ENCODE data around the gene SLC12A7.
A peak's percentile ranks its signal among the peaks of the same experiment; 100 is the strongest.
"Not testable (repeated sequence)": the region's sequence is repeated elsewhere in the genome, so short reads cannot be mapped to it uniquely, and the experiment has no call there.

The SLC12A7 gene

GRCh38 chr5:1100664-1101574 is 10.9 kb downstream of the SLC12A7 start:
- H3K27ac Mint-ChIP-seq (ENCODE audit: low read depth), result no peak overlapping the region
- H3K27me3 Mint-ChIP-seq, result no peaks in the 10 kb centered on the region
- peaks cover 10% of the 10 kb centered on the region for H3K36me3 Mint-ChIP-seq (ENCODE audit: insufficient read depth)
- ATAC-seq (replicated peaks; ENCODE audit: extremely low read depth, poor library complexity, severe bottlenecking) (no peak), DNase-seq (ENCODE audit: low spot score in 2 of 2) (no peak)
- H3K4me1 Mint-ChIP-seq, result peaks cover 35% of the 10 kb centered on the region
- no peak overlapping the region for H3K4me3 Mint-ChIP-seq
- no peaks in the 10 kb centered on the region for H3K9me3 Mint-ChIP-seq

- H3K36me3 Mint-ChIP-seq (ENCODE audit: insufficient read depth), result peaks cover 8% of the 10 kb centered on the region
- peaks cover 26% of the 10 kb centered on the region for H3K4me1 Mint-ChIP-seq
- H3K9me3 Mint-ChIP-seq, result no peaks in the 10 kb centered on the region
- peak overlapping the region; percentile 11 for H3K4me3 Mint-ChIP-seq
- no peak overlapping the region for H3K27ac Mint-ChIP-seq (ENCODE audit: low read depth)
- no peaks in the 10 kb centered on the region for H3K27me3 Mint-ChIP-seq
- ATAC-seq (replicated peaks; ENCODE audit: extremely low read depth, poor library complexity, severe bottlenecking) (no peak), DNase-seq (ENCODE audit: low spot score in 2 of 2) (no peak)
Measured at GRCh38 chr5:1099926-1100663, 11.8 kb downstream of the SLC12A7 start.

- Mint-ChIP-seq H3K27ac (ENCODE audit: low read depth) (no peak overlapping the region), H3K9me3 (no peaks in the 10 kb centered on the region), H3K36me3 (ENCODE audit: insufficient read depth) (peaks cover 7% of the 10 kb centered on the region), H3K27me3 (no peaks in the 10 kb centered on the region), H3K4me1 (peaks cover 27% of the 10 kb centered on the region), H3K4me3 (no peak overlapping the region)
- DNase-seq (ENCODE audit: low spot score in 2 of 2) (no peak), ATAC-seq (replicated peaks; ENCODE audit: extremely low read depth, poor library complexity, severe bottlenecking) (no peak)
Measured at GRCh38 chr5:1098986-1099597, 12.8 kb downstream of the SLC12A7 start.

GRCh38 chr5:1097988-1098385 is 13.9 kb downstream of the SLC12A7 start:
- H3K4me3 Mint-ChIP-seq; H3K27ac Mint-ChIP-seq (ENCODE audit: low read depth); DNase-seq (ENCODE audit: low spot score in 2 of 2); H3K36me3 Mint-ChIP-seq (ENCODE audit: insufficient read depth); H3K9me3 Mint-ChIP-seq; ATAC-seq (replicated peaks; ENCODE audit: extremely low read depth, poor library complexity, severe bottlenecking); H3K27me3 Mint-ChIP-seq: not testable (repeated sequence)
- H3K4me1 Mint-ChIP-seq, result peaks cover 20% of the 10 kb centered on the region

- Mint-ChIP-seq H3K36me3 (ENCODE audit: insufficient read depth) (peaks cover 10% of the 10 kb centered on the region), H3K9me3 (no peaks in the 10 kb centered on the region), H3K4me1 (peaks cover 20% of the 10 kb centered on the region), H3K27me3 (no peaks in the 10 kb centered on the region), H3K4me3 (no peak overlapping the region), H3K27ac (ENCODE audit: low read depth) (no peak overlapping the region)
- no peak for ATAC-seq (replicated peaks; ENCODE audit: extremely low read depth, poor library complexity, severe bottlenecking)
- no peak for DNase-seq (ENCODE audit: low spot score in 2 of 2)
Measured at GRCh38 chr5:1097381-1097987, 14.4 kb downstream of the SLC12A7 start.

GRCh38 chr5:1096838-1097237 is 15.0 kb downstream of the SLC12A7 start:
- no peaks in the 10 kb centered on the region for H3K9me3 Mint-ChIP-seq
- no peak for DNase-seq (ENCODE audit: low spot score in 2 of 2)
- ATAC-seq (replicated peaks; ENCODE audit: extremely low read depth, poor library complexity, severe bottlenecking), result no peak
- H3K36me3 Mint-ChIP-seq (ENCODE audit: insufficient read depth), result peaks cover 12% of the 10 kb centered on the region
- no peak overlapping the region for H3K4me3 Mint-ChIP-seq
- H3K27ac Mint-ChIP-seq (ENCODE audit: low read depth), result no peak overlapping the region
- H3K27me3 Mint-ChIP-seq, result no peaks in the 10 kb centered on the region
- H3K4me1 Mint-ChIP-seq, result peaks cover 14% of the 10 kb centered on the region

GRCh38 chr5:1095990-1096363 is 15.9 kb downstream of the SLC12A7 start:
- peaks cover 14% of the 10 kb centered on the region for H3K4me1 Mint-ChIP-seq
- H3K36me3 Mint-ChIP-seq (ENCODE audit: insufficient read depth), result peaks cover 13% of the 10 kb centered on the region
- no peaks in the 10 kb centered on the region for H3K9me3 Mint-ChIP-seq
- no peaks in the 10 kb centered on the region for H3K27me3 Mint-ChIP-seq
- H3K4me3 Mint-ChIP-seq, result no peak overlapping the region
- DNase-seq (ENCODE audit: low spot score in 2 of 2) (no peak), ATAC-seq (replicated peaks; ENCODE audit: extremely low read depth, poor library complexity, severe bottlenecking) (no peak)
- no peak overlapping the region for H3K27ac Mint-ChIP-seq (ENCODE audit: low read depth)

GRCh38 chr5:1095302-1095989 is 16.4 kb downstream of the SLC12A7 start:
- ATAC-seq (replicated peaks; ENCODE audit: extremely low read depth, poor library complexity, severe bottlenecking), result no peak
- Mint-ChIP-seq H3K27ac (ENCODE audit: low read depth) (no peak overlapping the region), H3K9me3 (no peaks in the 10 kb centered on the region)

GRCh38 chr5:1094670-1095190 is 17.1 kb downstream of the SLC12A7 start:
- ATAC-seq (replicated peaks; ENCODE audit: extremely low read depth, poor library complexity, severe bottlenecking), result no peak
- H3K27ac Mint-ChIP-seq (ENCODE audit: low read depth), result no peak overlapping the region

More at GRCh38 chr5:1095302-1095989, 16.4 kb downstream of the SLC12A7 start:
- Mint-ChIP-seq H3K4me3 (no peak overlapping the region), H3K27me3 (no peaks in the 10 kb centered on the region), H3K36me3 (ENCODE audit: insufficient read depth) (peaks cover 12% of the 10 kb centered on the region), H3K4me1 (peaks cover 14% of the 10 kb centered on the region)
- no peak for DNase-seq (ENCODE audit: low spot score in 2 of 2)

GRCh38 chr5:1093361-1093760 is 18.5 kb downstream of the SLC12A7 start:
- Mint-ChIP-seq H3K4me3 (no peak overlapping the region), H3K36me3 (ENCODE audit: insufficient read depth) (peaks cover 10% of the 10 kb centered on the region), H3K4me1 (peaks cover 14% of the 10 kb centered on the region), H3K9me3 (no peaks in the 10 kb centered on the region), H3K27me3 (no peaks in the 10 kb centered on the region), H3K27ac (ENCODE audit: low read depth) (no peak overlapping the region)
- DNase-seq (ENCODE audit: low spot score in 2 of 2), result no peak
- ATAC-seq (replicated peaks; ENCODE audit: extremely low read depth, poor library complexity, severe bottlenecking), result no peak

More at GRCh38 chr5:1094670-1095190, 17.1 kb downstream of the SLC12A7 start:
- H3K9me3 Mint-ChIP-seq, result no peaks in the 10 kb centered on the region
- H3K4me1 Mint-ChIP-seq, result peaks cover 14% of the 10 kb centered on the region
- no peak for DNase-seq (ENCODE audit: low spot score in 2 of 2)
- H3K36me3 Mint-ChIP-seq (ENCODE audit: insufficient read depth), result peaks cover 11% of the 10 kb centered on the region
- no peak overlapping the region for H3K4me3 Mint-ChIP-seq
- no peaks in the 10 kb centered on the region for H3K27me3 Mint-ChIP-seq

- H3K4me1 Mint-ChIP-seq, result peaks cover 9% of the 10 kb centered on the region
- H3K9me3 Mint-ChIP-seq, result no peaks in the 10 kb centered on the region
- H3K36me3 Mint-ChIP-seq (ENCODE audit: insufficient read depth), result peaks cover 8% of the 10 kb centered on the region
- H3K27me3 Mint-ChIP-seq, result no peaks in the 10 kb centered on the region
- DNase-seq (ENCODE audit: low spot score in 2 of 2), result no peak
- H3K27ac Mint-ChIP-seq (ENCODE audit: low read depth), result no peak overlapping the region
- no peak for ATAC-seq (replicated peaks; ENCODE audit: extremely low read depth, poor library complexity, severe bottlenecking)
- H3K4me3 Mint-ChIP-seq, result no peak overlapping the region
Measured at GRCh38 chr5:1092122-1092521, 19.7 kb downstream of the SLC12A7 start.

- H3K27me3 Mint-ChIP-seq, result no peaks in the 10 kb centered on the region
- H3K27ac Mint-ChIP-seq (ENCODE audit: low read depth), result no peak overlapping the region
- no peaks in the 10 kb centered on the region for H3K9me3 Mint-ChIP-seq
- peaks cover 8% of the 10 kb centered on the region for H3K36me3 Mint-ChIP-seq (ENCODE audit: insufficient read depth)
- peaks cover 8% of the 10 kb centered on the region for H3K4me1 Mint-ChIP-seq
- DNase-seq (ENCODE audit: low spot score in 2 of 2), result no peak
- no peak for ATAC-seq (replicated peaks; ENCODE audit: extremely low read depth, poor library complexity, severe bottlenecking)
- H3K4me3 Mint-ChIP-seq, result no peak overlapping the region
Measured at GRCh38 chr5:1091632-1092031, 20.2 kb downstream of the SLC12A7 start.
